Stimulated activated CD4-positive, alpha-beta T cell treated with anti-CD3 and anti-CD28 coated beads, TNF-alpha, amount 100 ng/mL, for 4 hours (primary cell): ENCODE measurements around the gene PSMB10.
"Not testable (repeated sequence)": the region's sequence is repeated elsewhere in the genome, so short reads cannot be mapped to it uniquely, and the experiment has no call there.

Experiments
- DNase-seq, 3 experiments: peaks; one replicate each; pipeline ENCODE4 v3.0.0-alpha.2; 2020; ENCODE audit warnings: low read depth in 3 of 3

The PSMB10 gene

GRCh38 chr16:67942200-67942509 lies 5.5 kb upstream of the PSMB10 start:
- DNase-seq, result no peak

DNA sequence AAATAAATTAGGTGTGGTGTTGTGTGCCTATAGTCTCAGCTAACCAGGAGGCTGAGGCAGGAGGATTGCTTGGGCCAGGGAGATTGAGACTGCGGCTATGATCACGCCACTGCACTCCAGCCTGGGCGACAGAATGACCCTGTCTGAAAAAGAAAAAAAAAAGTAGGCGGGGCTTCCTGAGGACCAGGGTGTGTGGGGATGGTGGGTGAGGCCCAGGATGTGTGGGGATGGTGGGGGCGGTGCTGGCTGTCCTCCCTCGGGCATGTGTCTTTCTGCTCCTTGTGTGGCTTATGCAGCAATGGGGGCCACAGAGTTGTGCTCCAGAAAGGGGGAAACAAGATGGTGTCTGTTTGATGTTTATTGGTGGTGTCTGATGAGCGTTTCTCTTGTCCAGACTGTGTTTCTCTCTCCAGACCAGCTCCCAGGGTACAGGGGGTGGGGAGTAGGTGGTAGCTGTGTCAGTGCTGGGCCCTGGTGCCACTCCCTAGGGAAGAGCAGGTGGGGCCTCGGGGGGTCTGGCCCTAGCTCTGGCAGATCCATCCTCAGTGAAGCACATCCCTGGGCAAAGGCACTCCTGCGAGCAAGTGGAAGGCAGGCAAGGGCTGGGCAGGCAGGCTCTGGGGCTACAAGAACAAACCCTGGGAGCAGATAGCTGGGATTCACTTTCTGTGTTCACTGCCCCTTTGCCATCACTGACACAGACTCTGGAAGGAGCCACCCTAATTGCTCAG lies 5.0 kb upstream of the PSMB10 start:
- no peak for DNase-seq

GRCh38 chr16:67940446-67941089 lies 3.9 kb upstream of the PSMB10 start:
- no peak for DNase-seq

- DNase-seq, result peak in 2 of 3 experiments; percentile 45 to 49
These were observed 3.1 kb upstream of the PSMB10 start for GRCh38 chr16:67939507-67940445.

GRCh38 chr16:67937713-67938112 lies 1.1 kb upstream of the PSMB10 start:
- DNase-seq, result not testable (repeated sequence)

- DNase-seq, result peak in 2 of 3 experiments; percentile 57 to 70
These were observed 393 bp upstream of the PSMB10 start for GRCh38 chr16:67936880-67937605.

DNA sequence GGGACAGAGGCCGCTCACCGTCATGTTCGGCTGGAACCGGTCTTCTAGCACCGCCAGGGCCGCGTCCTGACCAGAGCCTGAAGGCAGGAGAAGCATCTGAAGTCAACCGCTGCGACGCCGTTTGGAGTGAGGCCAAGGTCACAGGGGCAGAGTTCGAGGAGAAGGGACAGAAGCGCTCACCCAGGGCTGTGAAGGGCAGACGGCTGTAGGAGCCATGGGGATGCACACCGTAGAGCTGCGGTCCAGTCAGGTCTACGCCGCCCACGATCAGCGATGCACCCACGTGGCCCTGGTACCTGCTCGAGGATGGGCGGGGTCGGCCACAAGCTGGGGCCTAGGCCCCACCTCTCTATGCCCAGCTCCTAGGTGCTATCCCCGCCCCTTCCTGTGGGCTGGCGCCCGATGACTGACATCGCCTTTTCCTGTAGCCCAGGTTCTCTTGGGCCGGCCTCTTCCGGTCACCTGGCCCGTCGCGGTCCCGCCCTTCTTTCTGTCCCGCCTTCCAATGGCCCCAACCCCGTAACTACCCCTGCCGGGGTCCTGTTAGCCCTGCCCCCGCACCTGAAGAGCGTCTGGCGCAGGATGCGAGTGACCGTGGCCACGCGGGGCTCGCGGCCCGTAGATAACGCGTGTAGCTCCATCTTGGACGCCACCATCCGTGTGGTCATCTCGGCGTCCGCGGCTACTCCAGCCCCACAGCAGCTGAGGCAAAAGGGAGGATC lies 1.1 kb downstream of the PSMB10 start:
- DNase-seq, result peak; percentile 88 to 91 (median 89)

DNA sequence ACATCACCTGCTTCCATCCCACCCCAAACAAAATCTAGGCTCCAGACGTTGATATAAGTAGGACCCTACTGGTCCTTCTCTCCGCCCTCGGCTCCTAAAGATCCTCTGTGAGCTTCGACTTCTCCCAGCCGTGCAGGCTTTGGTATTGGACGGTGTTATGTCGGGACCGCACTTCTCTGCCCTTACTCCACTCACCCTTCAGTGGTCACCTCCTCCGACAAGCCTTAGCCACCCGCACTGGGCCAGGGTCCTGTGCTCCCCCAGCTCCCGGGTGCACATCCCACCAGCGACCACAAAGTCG lies 1.6 kb downstream of the PSMB10 start:
- DNase-seq, result no peak

DNA sequence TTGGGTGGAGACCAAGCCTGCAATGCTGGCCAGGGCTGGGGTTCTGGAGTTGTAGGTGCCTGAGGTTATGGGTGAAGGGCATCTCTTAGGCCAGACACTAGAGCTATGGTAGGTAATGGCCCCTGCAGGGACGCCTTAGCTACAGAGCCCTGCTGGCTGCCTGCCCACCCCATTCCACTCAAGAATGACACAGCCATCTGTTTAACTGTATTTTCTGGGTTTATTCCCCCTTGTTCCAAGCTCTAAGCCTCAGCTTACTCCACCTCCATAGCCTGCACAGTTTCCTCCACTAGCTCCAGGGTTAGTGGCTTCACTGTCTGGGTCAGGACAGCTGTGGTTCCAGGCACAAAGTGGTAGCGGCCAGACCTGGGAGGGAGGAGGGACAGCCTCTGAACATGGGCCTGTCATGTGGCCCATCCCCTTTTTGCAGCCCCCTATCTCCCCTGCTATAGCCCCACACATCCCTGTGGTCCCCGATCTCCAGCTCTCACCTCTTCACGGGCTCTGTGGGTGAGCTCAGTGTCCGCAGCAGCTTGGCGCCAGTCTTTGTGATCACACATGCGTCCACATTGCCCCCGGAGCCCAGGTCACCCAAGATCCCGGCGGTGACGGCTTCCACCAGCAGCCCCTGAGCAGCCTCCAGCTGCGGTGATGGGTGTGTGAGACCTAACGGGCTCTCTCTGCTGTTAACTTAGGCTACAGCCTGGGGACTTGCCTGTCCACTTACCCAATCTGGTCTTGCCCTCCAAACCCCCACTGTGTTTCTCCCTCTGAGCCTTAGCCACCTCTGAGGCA lies 2.1 kb downstream of the PSMB10 start:
- DNase-seq, result no peak

GRCh38 chr16:67933805-67934204 lies 2.8 kb downstream of the PSMB10 start:
- DNase-seq, result no peak

- DNase-seq, result no peak
These were observed 4.2 kb downstream of the PSMB10 start for GRCh38 chr16:67932462-67932840.

DNA sequence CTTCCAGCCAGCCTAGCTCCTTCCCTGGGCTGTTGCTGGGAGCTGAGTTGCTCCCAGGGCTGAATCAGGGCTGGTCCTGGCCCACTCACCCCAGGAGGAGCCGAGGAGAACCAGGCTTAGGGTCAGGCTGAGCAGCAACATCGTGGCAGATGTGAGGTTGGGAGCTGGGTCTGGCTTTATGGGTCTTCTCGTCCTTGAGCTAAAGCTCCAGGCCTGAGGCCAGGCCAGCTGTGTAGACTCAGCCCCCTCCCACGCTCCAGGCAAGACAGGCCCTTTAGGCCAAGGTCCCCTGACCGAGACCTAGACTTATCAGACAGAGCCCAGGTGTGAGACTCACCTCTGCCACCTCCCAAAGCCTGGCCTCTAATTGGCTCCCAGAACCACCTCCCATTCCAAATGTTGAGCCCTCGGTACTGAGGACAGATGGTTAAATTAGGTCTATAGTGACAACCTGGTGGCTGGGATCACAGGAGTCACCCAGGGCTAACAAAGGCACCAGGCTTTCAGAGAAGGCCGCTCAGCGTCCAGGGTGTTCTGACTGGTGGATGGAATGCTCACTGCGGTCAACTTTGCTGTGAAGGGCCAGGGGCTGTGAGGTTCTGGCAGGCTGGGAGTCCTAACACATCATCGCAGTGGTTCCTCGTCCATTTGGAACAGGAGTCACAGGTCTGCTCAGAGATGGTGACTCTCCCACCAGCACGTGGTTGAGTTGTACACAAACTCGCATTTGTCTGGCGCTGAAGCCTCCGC lies 4.8 kb downstream of the PSMB10 start, which contains the start of gene CTRL:
CTRL (minus strand) TSS at position 151 of the 750 bp plus-strand sequence; CDS start at position 141, 10 bp downstream.
- DNase-seq, result no peak

- DNase-seq, result no peak
These were observed 5.9 kb downstream of the PSMB10 start for GRCh38 chr16:67930678-67931211.

GRCh38 chr16:67930191-67930590 lies 6.5 kb downstream of the PSMB10 start:
- no peak for DNase-seq

GRCh38 chr16:67928561-67929364 lies 7.9 kb downstream of the PSMB10 start:
- peak; percentile 53 to 63 (median 61) for DNase-seq

DNA sequence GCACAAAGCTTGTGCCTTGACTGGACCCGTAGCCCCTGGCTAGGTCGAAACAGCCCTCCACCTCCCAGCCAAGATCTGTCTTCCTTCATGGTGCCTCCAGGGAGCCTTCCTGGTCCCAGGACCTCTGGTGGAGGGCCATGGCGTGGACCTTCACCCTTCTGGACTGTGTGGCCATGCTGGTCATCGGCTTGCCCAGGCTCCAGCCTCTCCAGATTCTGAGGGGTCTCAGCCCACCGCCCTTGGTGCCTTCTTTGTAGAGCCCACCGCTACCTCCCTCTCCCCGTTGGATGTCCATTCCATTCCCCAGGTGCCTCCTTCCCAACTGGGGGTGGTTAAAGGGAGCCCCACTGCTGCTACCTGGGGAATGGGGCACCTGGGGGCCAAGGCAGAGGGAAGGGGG lies 8.5 kb downstream of the PSMB10 start:
- no peak for DNase-seq

GRCh38 chr16:67927131-67927941 lies 9.3 kb downstream of the PSMB10 start:
- no peak for DNase-seq
